ENCODE measurements around the gene RFXANK. TPM values are rescaled to one million over a fixed set of nuclear protein-coding genes. Genes with fewer than 3 reads are reported as not detected.
"Not testable (repeated sequence)": the region's sequence is repeated elsewhere in the genome, so short reads cannot be mapped to it uniquely, and the experiment has no call there.

RFXANK gene
- total RNA-seq, 1 donor from 2014 or later, result 111 TPM

DNA sequence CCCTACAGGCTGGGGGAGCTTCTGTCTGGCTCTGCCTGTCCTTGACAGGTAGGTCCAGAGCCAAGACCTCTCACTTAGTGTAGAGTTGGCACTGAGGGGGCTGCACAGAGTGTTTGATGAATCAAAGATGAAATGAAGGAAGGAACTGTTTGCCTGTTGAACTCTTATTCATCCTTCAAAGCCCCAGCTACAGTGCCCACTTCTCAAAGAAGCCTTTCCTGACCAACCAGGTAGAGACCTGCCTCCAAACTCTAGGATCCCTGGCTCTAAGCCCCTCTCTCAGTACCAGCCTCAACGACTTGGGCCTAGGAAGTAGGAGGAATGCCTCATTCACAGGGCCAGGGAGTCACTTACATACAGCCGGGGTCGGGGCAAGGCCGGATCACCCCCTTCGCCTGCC lies 44.7 kb upstream of the RFXANK start:
- TF ChIP-seq CTCF (conservative IDR thresholded peaks at IDR 0.05), result no peak
- no peak overlapping the region for H3K27ac Mint-ChIP-seq (ENCODE audit: unreplicated experiment)
- no peaks in the 10 kb centered on the region for H3K4me1 Mint-ChIP-seq
- no peak overlapping the region for H3K4me3 Mint-ChIP-seq
- H3K9me3 Mint-ChIP-seq, result no peaks in the 10 kb centered on the region
- H3K27me3 Mint-ChIP-seq (ENCODE audit: low read depth), result no peaks in the 10 kb centered on the region
- no peak for DNase-seq (ENCODE audit: low read depth, low spot score)
- no peaks in the 10 kb centered on the region for H3K36me3 Mint-ChIP-seq (ENCODE audit: low read depth)

- H3K27me3 Mint-ChIP-seq (ENCODE audit: low read depth); H3K4me1 Mint-ChIP-seq; H3K27ac Mint-ChIP-seq (ENCODE audit: unreplicated experiment); DNase-seq (ENCODE audit: low read depth, low spot score); H3K36me3 Mint-ChIP-seq (ENCODE audit: low read depth); H3K9me3 Mint-ChIP-seq; H3K4me3 Mint-ChIP-seq: not testable (repeated sequence)
Observed at GRCh38 chr19:19148504-19148903, 43.6 kb upstream of the RFXANK start.

DNA sequence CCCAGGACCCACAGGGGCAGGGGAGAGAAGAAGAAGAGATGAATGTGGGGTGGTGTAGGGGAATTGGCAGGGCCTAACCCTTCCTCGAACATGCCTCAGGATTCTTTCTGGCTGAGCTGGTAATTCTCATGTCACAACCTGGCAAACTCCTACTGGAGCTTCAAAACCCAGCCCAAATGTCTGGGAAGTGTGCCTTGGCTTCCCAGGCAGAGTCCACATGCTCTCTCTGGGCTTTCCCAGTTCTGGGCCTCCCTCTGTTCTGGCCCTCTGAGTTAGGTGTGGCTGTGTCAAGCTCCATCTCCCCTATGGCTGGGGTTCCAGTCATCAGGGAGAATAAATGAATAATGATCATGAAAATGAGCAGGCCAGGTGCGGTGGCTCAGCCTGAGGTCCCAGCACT lies 42.6 kb upstream of the RFXANK start:
- Mint-ChIP-seq H3K4me1 (no peaks in the 10 kb centered on the region), H3K4me3 (no peak overlapping the region), H3K9me3 (no peaks in the 10 kb centered on the region), H3K27ac (ENCODE audit: unreplicated experiment) (no peak overlapping the region), H3K27me3 (ENCODE audit: low read depth) (no peaks in the 10 kb centered on the region), H3K36me3 (ENCODE audit: low read depth) (no peaks in the 10 kb centered on the region)
- TF ChIP-seq CTCF (conservative IDR thresholded peaks at IDR 0.05), result no peak
- no peak for DNase-seq (ENCODE audit: low read depth, low spot score)

GRCh38 chr19:19151418-19151817 lies 40.6 kb upstream of the RFXANK start:
- no peak for TF ChIP-seq CTCF (conservative IDR thresholded peaks at IDR 0.05)
- Mint-ChIP-seq H3K4me1 (no peaks in the 10 kb centered on the region), H3K27ac (ENCODE audit: unreplicated experiment) (no peak overlapping the region), H3K36me3 (ENCODE audit: low read depth) (no peaks in the 10 kb centered on the region), H3K27me3 (ENCODE audit: low read depth) (no peaks in the 10 kb centered on the region), H3K4me3 (no peak overlapping the region), H3K9me3 (no peaks in the 10 kb centered on the region)
- DNase-seq (ENCODE audit: low read depth, low spot score), result no peak

DNA sequence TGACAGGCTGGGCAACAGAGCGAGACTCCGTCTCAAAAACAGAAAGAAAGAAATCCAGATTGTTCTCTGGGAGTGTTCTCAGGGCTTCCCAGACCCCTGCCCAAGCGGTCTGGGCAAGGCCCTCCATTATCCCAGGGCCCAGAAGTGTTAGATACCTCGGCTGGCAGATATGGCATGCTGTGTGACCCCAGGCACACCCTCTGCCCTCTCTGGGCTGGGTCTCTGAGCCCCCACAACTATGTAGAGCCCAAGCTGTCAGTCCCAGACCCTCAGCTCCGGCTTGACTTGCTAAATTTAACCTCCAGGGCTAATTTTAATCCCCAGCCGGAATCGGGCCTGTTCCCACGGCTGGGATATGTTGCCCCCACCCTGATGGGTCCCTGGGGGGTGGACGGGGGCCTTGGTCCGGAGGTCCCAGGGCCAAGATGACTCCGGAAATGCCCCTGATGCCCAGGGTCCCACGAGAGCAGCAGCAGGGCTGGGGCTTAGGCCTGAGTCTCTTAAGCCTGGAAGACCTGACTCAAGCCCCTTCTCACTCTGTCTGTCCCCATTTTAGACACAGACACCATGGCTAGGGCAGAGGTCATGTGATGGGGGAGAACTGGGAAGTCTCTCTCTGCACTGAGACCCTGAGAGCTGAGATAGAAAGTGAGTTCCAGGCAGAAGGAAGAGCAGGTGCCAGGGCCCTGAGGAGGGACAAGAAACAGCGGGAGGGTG lies 39.2 kb upstream of the RFXANK start:
- Mint-ChIP-seq H3K4me3 (no peak overlapping the region), H3K9me3 (no peaks in the 10 kb centered on the region), H3K27me3 (ENCODE audit: low read depth) (no peaks in the 10 kb centered on the region), H3K4me1 (no peaks in the 10 kb centered on the region), H3K36me3 (ENCODE audit: low read depth) (no peaks in the 10 kb centered on the region), H3K27ac (ENCODE audit: unreplicated experiment) (peak overlapping the region; percentile 86)
- no peak for TF ChIP-seq CTCF (conservative IDR thresholded peaks at IDR 0.05)
- no peak for DNase-seq (ENCODE audit: low read depth, low spot score)

DNA sequence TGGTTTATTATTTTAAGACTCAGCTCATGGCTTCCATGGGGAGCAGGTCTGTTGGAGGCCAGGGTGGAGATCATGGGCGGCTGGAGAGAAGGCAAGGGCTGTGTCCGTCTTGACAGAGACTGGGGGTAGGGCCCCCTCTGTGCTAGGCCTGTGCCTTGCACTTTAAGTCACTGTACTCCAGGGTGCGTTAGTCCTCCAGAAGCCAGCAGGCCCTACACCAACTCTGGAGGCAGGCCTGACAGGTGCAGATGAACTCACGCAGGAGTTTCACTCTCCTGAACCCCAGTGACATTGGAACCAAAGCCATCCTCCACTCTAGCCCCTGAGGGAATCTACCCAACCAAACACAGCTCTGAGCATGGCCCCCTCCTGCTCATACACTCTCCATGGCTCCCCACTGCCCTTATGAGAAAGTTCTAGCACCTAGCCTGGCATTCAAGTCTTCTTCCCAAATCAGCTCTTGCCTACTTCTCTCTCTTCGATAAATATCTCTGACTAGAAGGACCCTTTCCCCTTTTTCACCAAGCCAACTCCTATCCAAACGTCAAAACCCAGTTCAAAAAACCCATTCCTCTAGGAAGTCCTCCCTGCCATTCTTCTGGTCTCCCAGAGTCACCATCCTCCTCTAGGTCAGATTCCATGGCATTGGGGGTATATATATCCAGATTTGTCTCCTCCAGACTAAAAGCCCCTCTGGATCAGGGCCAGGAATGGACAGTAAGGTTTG lies 37.1 kb upstream of the RFXANK start:
- Mint-ChIP-seq H3K27ac (ENCODE audit: unreplicated experiment) (no peak overlapping the region), H3K4me1 (no peaks in the 10 kb centered on the region), H3K4me3 (no peak overlapping the region), H3K9me3 (no peaks in the 10 kb centered on the region), H3K27me3 (ENCODE audit: low read depth) (no peaks in the 10 kb centered on the region), H3K36me3 (ENCODE audit: low read depth) (no peaks in the 10 kb centered on the region)
- no peak for TF ChIP-seq CTCF (conservative IDR thresholded peaks at IDR 0.05)
- DNase-seq (ENCODE audit: low read depth, low spot score), result no peak
